Colonic mucosa (tissue), 4 donors: ENCODE data around the gene AGXT2. TPM values are rescaled to one million over a fixed set of nuclear protein-coding genes. Genes with fewer than 3 reads are reported as not detected.

ENCODE experiments used
- DNase-seq: peaks from one replicate; pipeline ENCODE4 v3.0.0-alpha.2; 2020
- H3K27ac ChIP-seq: fragments of 200-600 bp; one replicate; pipeline ENCODE4 v1.8.0; 2021
- H3K27me3 ChIP-seq: fragments of 200-600 bp; one replicate; pipeline ENCODE4 v1.8.0; 2021
- H3K36me3 ChIP-seq: fragments of 200-600 bp; one replicate; pipeline ENCODE4 v1.8.0; 2021
- H3K4me1 ChIP-seq: fragments of 200-600 bp; one replicate; pipeline ENCODE4 v1.8.0; 2021; ENCODE audit warnings: mild to moderate bottlenecking
- H3K4me3 ChIP-seq: fragments of 200-600 bp; one replicate; pipeline ENCODE4 v1.8.0; 2021
- H3K9ac ChIP-seq, 2 donors: one replicate each; pipeline ENCODE4 v1.7.0; 2013; ENCODE audit warnings: control low read depth in 2 of 2, low read depth in 2 of 2, low read length in 2 of 2
- H3K9me3 ChIP-seq: fragments of 200-600 bp; one replicate; pipeline ENCODE4 v1.8.0; 2021
- intact Hi-C: fragments of 100-400 bp; cut with DNase I; formaldehyde crosslinking; loops from one replicate; pipeline ENCODE4 v1.14.1; 2022
- total RNA-seq, 2 donors: library from RNA; stranded (reverse); fragmentation: NEBNext Ultra II Directional in 1 of 2; extraction: Animal tissue kit (Norgen Biotek cat#: 25700) in 1 of 2; gene quantifications; one replicate each; pipeline ENCODE4 v1.2.1, GENCODE V29; 2021
- TF ChIP-seq, protein P1 (sequence below): fragments of 200-600 bp; IDR thresholded peaks from one replicate; pipeline ENCODE4 v1.8.0; 2022; ENCODE audit warnings: antibody characterized with exemption, mild to moderate bottlenecking
- donor health status: healthy.
- donor health status: DM: no; HTN: no; CAD: no.
- donor health status: DM: no; HTN: no; CAD: no.

The AGXT2 gene
- total RNA-seq, 2 donors from 2014 or later = 0.16 TPM; not detected in 1

DNA sequence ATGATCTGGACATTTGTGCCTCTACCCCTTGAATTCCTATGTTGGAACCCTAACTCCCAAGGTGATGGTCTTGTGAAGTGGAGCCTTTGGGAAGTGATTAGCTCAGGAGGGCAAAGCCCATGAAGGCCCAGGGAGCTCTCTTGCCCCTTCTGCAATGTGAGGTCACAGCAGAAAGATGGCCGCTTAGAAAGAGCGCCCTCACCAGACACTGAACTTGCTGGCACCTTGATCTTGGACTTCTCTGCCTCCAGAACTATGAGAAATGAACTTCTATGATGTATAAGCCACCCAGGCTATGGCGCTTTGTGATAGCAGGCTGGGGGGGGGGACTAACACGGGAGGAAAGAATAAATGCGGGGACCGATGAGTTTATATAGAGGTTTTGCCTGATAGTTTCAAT, 45.3 kb downstream of the AGXT2 start:
- intact Hi-C loops = loop anchor here (5.0 kb wide), 2 partner anchors 515 to 530 kb away; no protein-coding TSS in a partner anchor
- H3K9me3 ChIP-seq = no peaks in the 10 kb centered on the region
- H3K4me3 ChIP-seq = no peak overlapping the region
- H3K27ac ChIP-seq = no peak overlapping the region
- H3K27me3 ChIP-seq = no peaks in the 10 kb centered on the region
- H3K4me1 ChIP-seq = no peaks in the 10 kb centered on the region
- no peaks in the 10 kb centered on the region for H3K36me3 ChIP-seq
- TF ChIP-seq, protein P1, sequence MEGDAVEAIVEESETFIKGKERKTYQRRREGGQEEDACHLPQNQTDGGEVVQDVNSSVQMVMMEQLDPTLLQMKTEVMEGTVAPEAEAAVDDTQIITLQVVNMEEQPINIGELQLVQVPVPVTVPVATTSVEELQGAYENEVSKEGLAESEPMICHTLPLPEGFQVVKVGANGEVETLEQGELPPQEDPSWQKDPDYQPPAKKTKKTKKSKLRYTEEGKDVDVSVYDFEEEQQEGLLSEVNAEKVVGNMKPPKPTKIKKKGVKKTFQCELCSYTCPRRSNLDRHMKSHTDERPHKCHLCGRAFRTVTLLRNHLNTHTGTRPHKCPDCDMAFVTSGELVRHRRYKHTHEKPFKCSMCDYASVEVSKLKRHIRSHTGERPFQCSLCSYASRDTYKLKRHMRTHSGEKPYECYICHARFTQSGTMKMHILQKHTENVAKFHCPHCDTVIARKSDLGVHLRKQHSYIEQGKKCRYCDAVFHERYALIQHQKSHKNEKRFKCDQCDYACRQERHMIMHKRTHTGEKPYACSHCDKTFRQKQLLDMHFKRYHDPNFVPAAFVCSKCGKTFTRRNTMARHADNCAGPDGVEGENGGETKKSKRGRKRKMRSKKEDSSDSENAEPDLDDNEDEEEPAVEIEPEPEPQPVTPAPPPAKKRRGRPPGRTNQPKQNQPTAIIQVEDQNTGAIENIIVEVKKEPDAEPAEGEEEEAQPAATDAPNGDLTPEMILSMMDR = no peak
- no peak for DNase-seq
- no peak overlapping the region for H3K9ac ChIP-seq

DNA sequence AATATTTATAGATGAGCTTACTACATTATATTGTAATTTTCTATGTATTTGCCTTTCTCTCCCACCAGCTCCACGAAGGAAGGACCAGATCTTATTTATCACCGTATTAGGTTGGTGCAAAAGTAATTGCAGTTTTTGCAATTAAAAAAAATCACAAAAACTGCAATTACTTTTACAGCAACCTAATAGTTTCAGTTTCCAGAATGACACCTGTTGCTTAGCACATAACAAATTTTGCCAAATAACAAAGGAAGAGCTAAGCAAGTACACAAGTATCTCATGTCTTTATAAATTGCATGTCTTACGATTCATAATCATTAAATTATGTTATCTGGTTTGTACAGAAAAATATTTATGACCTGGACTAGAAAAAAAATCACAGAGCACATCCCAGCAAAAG, 45.9 kb downstream of the AGXT2 start:
- Histone ChIP-seq H3K4me3 (no peak overlapping the region), H3K9me3 (no peaks in the 10 kb centered on the region), H3K4me1 (no peaks in the 10 kb centered on the region), H3K27ac (no peak overlapping the region), H3K36me3 (no peaks in the 10 kb centered on the region), H3K9ac (no peak overlapping the region), H3K27me3 (no peaks in the 10 kb centered on the region)
- no peak for DNase-seq
- TF ChIP-seq, protein P1 = no peak
- intact Hi-C loops = loop anchor here (5.0 kb wide), 2 partner anchors 515 to 530 kb away; no protein-coding TSS in a partner anchor

DNA sequence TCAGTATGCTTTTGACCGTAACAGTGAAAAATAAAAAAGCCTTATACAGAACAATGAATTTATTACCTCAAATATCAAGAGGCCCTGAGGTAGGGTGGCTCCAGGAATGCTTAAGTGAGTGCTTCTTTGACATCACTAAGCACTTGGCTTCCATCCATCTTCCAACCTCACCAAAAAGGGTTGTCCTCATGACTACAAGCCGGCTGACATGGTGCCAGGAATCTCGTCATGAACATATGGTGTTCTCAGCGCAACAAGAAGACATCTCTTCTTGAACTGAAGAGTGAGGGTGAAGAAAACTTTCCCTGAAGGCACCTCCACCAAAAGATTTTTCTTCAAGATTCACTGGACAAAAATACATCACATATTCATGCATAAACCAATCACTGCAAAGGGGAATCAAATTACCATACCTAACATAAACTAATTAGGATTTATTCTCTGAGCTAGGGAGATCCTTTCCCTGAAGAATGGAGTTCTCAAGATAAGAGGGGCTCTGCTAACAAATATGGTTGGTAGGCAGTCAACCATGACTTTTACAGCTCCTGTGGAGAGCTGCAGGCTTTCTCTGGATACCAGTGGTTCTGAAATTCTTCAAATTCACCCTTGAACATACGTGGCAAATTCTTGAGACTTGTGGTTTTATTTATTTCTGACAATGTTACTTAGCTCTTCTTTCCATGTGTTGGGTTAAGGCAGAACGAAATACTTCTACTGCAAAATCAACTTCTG, 49.5 kb downstream of the AGXT2 start:
- H3K27me3 ChIP-seq = no peaks in the 10 kb centered on the region
- no peak overlapping the region for H3K27ac ChIP-seq
- TF ChIP-seq, protein P1 = no peak
- no peaks in the 10 kb centered on the region for H3K36me3 ChIP-seq
- H3K9me3 ChIP-seq = no peaks in the 10 kb centered on the region
- no peak overlapping the region for H3K4me3 ChIP-seq
- intact Hi-C loops = no loop called here
- H3K4me1 ChIP-seq = no peaks in the 10 kb centered on the region
- no peak overlapping the region for H3K9ac ChIP-seq
- no peak for DNase-seq

DNA sequence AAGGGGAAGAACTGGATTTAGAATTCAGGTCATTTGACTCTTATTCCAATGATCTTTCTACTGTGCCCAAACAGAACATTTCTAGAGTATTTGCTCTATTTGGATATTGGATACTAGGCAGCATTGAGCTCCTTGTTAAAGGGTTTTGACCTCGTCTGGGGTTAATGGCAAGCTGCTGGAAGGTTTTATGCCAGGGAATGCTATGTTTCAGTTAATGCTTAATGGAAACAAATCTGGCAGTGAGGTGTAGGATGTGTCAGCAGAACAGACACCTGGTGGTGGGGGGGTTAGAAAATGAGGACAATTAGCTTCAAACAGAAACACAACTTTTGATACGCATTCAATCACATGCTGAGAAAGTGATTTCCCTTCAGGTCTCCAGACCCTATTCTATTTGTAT, 51.5 kb downstream of the AGXT2 start:
- H3K9ac ChIP-seq = no peak overlapping the region
- H3K27me3 ChIP-seq = no peaks in the 10 kb centered on the region
- H3K36me3 ChIP-seq = no peaks in the 10 kb centered on the region
- TF ChIP-seq, protein P1 = no peak
- no peaks in the 10 kb centered on the region for H3K4me1 ChIP-seq
- intact Hi-C loops = no loop called here
- DNase-seq = no peak
- H3K27ac ChIP-seq = no peak overlapping the region
- H3K9me3 ChIP-seq = no peaks in the 10 kb centered on the region
- no peak overlapping the region for H3K4me3 ChIP-seq

DNA sequence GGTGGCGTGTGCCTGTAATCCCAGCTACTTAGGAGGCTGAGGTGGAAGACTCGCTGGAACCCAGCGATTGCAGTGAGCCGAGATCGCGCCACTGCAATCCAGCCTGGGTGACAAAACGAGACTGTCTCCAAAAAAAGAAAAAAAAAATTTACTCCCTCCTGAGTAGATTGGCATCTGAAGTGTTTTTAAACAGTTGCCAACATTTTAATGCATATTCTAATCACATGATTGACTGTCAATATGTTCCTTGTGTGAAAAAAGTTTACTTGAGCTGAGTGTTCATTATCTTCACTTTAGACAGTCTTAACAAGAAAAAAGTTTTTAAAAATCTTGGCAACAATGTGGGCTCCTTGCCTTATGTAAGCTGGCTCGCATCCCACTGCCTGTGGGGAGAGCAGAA, 53.8 kb downstream of the AGXT2 start:
- H3K4me3 ChIP-seq = no peak overlapping the region
- no peaks in the 10 kb centered on the region for H3K4me1 ChIP-seq
- TF ChIP-seq, protein P1 = no peak
- no peaks in the 10 kb centered on the region for H3K36me3 ChIP-seq
- H3K9me3 ChIP-seq = no peaks in the 10 kb centered on the region
- no peak for DNase-seq
- intact Hi-C loops = no loop called here
- H3K27ac ChIP-seq = no peak overlapping the region
- H3K27me3 ChIP-seq = no peaks in the 10 kb centered on the region
- no peak overlapping the region for H3K9ac ChIP-seq
